ENCODE results near the gene KIAA0513.

Gene KIAA0513

GRCh38 chr16:85027349-85027957 lies at the start of gene KIAA0513:
Gene KIAA0513, plus strand, starts transcription at chr16:85027795. Its CDS starts 39,277 bp downstream, at chr16:85067072.
- DNase-seq: peak; percentile 94 to 98

- no peak for DNase-seq
Observed at GRCh38 chr16:84979516-84979915, 48.1 kb upstream of the KIAA0513 start.

- no peak for DNase-seq
Observed at GRCh38 chr16:84982434-84982833, 45.2 kb upstream of the KIAA0513 start.

- no peak for DNase-seq
Observed at GRCh38 chr16:84985079-84986065, 42.2 kb upstream of the KIAA0513 start.

- peak; percentile 31 to 47 for DNase-seq
Observed at GRCh38 chr16:84986102-84986501, 41.5 kb upstream of the KIAA0513 start.

GRCh38 chr16:84986879-84987278 lies 40.7 kb upstream of the KIAA0513 start:
- no peak for DNase-seq

- no peak for DNase-seq
Observed at GRCh38 chr16:84988328-84989080, 39.1 kb upstream of the KIAA0513 start.

GRCh38 chr16:84989749-84990620 lies 37.6 kb upstream of the KIAA0513 start:
- no peak for DNase-seq

GRCh38 chr16:84990782-84991181 lies 36.8 kb upstream of the KIAA0513 start:
- no peak for DNase-seq

- DNase-seq: no peak
Observed at GRCh38 chr16:84992717-84993075, 34.9 kb upstream of the KIAA0513 start.

- no peak for DNase-seq
Observed at GRCh38 chr16:84993926-84994325, 33.7 kb upstream of the KIAA0513 start.

GRCh38 chr16:84995663-84996062 lies 31.9 kb upstream of the KIAA0513 start:
- peak in 1 of 2 experiments; percentile 18 for DNase-seq

- no peak for DNase-seq
Observed at GRCh38 chr16:84996365-84996764, 31.2 kb upstream of the KIAA0513 start.

- no peak for DNase-seq
Observed at GRCh38 chr16:84999200-84999599, 28.4 kb upstream of the KIAA0513 start.

GRCh38 chr16:84999857-85000480 lies 27.6 kb upstream of the KIAA0513 start:
- DNase-seq: no peak

GRCh38 chr16:85002099-85002541 lies 25.5 kb upstream of the KIAA0513 start:
- DNase-seq: no peak

GRCh38 chr16:85002608-85003007 lies 25.0 kb upstream of the KIAA0513 start:
- DNase-seq: no peak

- no peak for DNase-seq
Observed at GRCh38 chr16:85003076-85003475, 24.5 kb upstream of the KIAA0513 start.

GRCh38 chr16:85003725-85004586 lies 23.6 kb upstream of the KIAA0513 start:
- DNase-seq: no peak

GRCh38 chr16:85004587-85005205 lies 22.9 kb upstream of the KIAA0513 start:
- DNase-seq: no peak

Measured in stimulated activated CD4-positive, alpha-beta T cell treated with anti-CD3 and anti-CD28 coated beads, Interleukin-4, amount 100 ng/mL, for 4 hours (primary cell).